ENCODE data around the gene PANK4.

Gene PANK4

GRCh38 chr1:2518528-2518927 is 7.9 kb downstream of the PANK4 start:
- no peak for TF ChIP-seq CTCF (IDR thresholded peaks at IDR 0.05; ENCODE audit: low read depth, low read length, missing control alignments)
- Histone ChIP-seq H3K27me3 (replicated peaks) (no peaks in the 10 kb centered on the region), H3K4me3 (ENCODE audit: low read depth, low read length) (no peak overlapping the region), H3K36me3 (replicated peaks) (peaks cover 63% of the 10 kb centered on the region), H3K27ac (no peak overlapping the region)
- in situ Hi-C loops (cut with HindIII; ENCODE audit: low pct_ligation_motif_present, low sequenced_read_pairs) = loop anchor here (25.0 kb wide), 1 partner anchor 106 kb away; the partner anchor contains the start of gene PEX10
- DNase-seq = no peak

- no peak overlapping the region for H3K4me3 ChIP-seq (ENCODE audit: low read depth, low read length)
- no peak for DNase-seq
- in situ Hi-C loops (cut with HindIII; ENCODE audit: low pct_ligation_motif_present, low sequenced_read_pairs) = loop anchor here (25.0 kb wide), 1 partner anchor 106 kb away; the partner anchor contains the start of gene PEX10
- no peak for TF ChIP-seq CTCF (IDR thresholded peaks at IDR 0.05; ENCODE audit: low read depth, low read length, missing control alignments)
- no peaks in the 10 kb centered on the region for H3K27me3 ChIP-seq (replicated peaks)
- peaks cover 69% of the 10 kb centered on the region for H3K36me3 ChIP-seq (replicated peaks)
- no peak overlapping the region for H3K27ac ChIP-seq
Observed at GRCh38 chr1:2517966-2518365, 8.4 kb downstream of the PANK4 start.

GRCh38 chr1:2516946-2517345 is 9.4 kb downstream of the PANK4 start:
- TF ChIP-seq CTCF (IDR thresholded peaks at IDR 0.05; ENCODE audit: low read depth, low read length, missing control alignments) = no peak
- no peak overlapping the region for H3K27ac ChIP-seq
- peaks cover 77% of the 10 kb centered on the region for H3K36me3 ChIP-seq (replicated peaks)
- H3K4me3 ChIP-seq (ENCODE audit: low read depth, low read length) = no peak overlapping the region
- in situ Hi-C loops (cut with HindIII; ENCODE audit: low pct_ligation_motif_present, low sequenced_read_pairs) = loop anchor here (25.0 kb wide), 1 partner anchor 105 kb away; the partner anchor contains the start of gene PEX10
- H3K27me3 ChIP-seq (replicated peaks) = no peaks in the 10 kb centered on the region
- no peak for DNase-seq

- Histone ChIP-seq H3K36me3 (replicated peaks) (peaks cover 83% of the 10 kb centered on the region), H3K27ac (no peak overlapping the region), H3K4me3 (ENCODE audit: low read depth, low read length) (no peak overlapping the region), H3K27me3 (replicated peaks) (no peaks in the 10 kb centered on the region)
- in situ Hi-C loops (cut with HindIII; ENCODE audit: low pct_ligation_motif_present, low sequenced_read_pairs) = loop anchor here (25.0 kb wide), 1 partner anchor 104 kb away; the partner anchor contains the start of gene PEX10
- no peak for TF ChIP-seq CTCF (IDR thresholded peaks at IDR 0.05; ENCODE audit: low read depth, low read length, missing control alignments)
- DNase-seq = no peak
Observed at GRCh38 chr1:2516124-2516523, 10.3 kb downstream of the PANK4 start.

- no peak for DNase-seq
- no peak for TF ChIP-seq CTCF (IDR thresholded peaks at IDR 0.05; ENCODE audit: low read depth, low read length, missing control alignments)
- no peak overlapping the region for H3K27ac ChIP-seq
- no peak overlapping the region for H3K4me3 ChIP-seq (ENCODE audit: low read depth, low read length)
- no peaks in the 10 kb centered on the region for H3K27me3 ChIP-seq (replicated peaks)
- H3K36me3 ChIP-seq (replicated peaks) = peaks cover 83% of the 10 kb centered on the region
- in situ Hi-C loops (cut with HindIII; ENCODE audit: low pct_ligation_motif_present, low sequenced_read_pairs) = loop anchor here (25.0 kb wide), 1 partner anchor 103 kb away; the partner anchor contains the start of gene PEX10
Observed at GRCh38 chr1:2515763-2516080, 10.7 kb downstream of the PANK4 start.
